ENCODE measurements around the gene KIF13A. TPM values are rescaled to one million over a fixed set of nuclear protein-coding genes. Genes with fewer than 3 reads are reported as not detected.

Gene KIF13A
- total and polyA plus RNA-seq, 9 of the 15 experiments (the other 6 are each of a cell fraction or from before 2014, with no cell fraction given), result 3.6 to 44.3 (median 29.7) TPM

- CTCF ChIA-PET (ENCODE audit: low intra/inter-chr PET ratio), result no interaction called here
- peak; percentile 94 for TF ChIP-seq ZNF592 (IDR thresholded peaks at IDR 0.05)
- no peak for TF ChIP-seq FUS (optimal IDR thresholded peaks at IDR 0.05; ENCODE audit: low read depth, low read length)
- 0 out of 2 replicates have a peak, but pooled peaks have one; percentile 34 for TF ChIP-seq ZNF134 (CRISPR knock-in tag; conservative IDR thresholded peaks at IDR 0.05)
- TF ChIP-seq RBM15 (IDR thresholded peaks at IDR 0.05; ENCODE audit: insufficient read depth, low read length), result no peak
- TF ChIP-seq UBTF (IDR thresholded peaks at IDR 0.05; ENCODE audit: borderline replicate concordance in 1 of 2, low read depth in 2 of 2, low read length in 2 of 2), result no peak
- no peak for TF ChIP-seq POLR2AphosphoS5 (IDR thresholded peaks at IDR 0.05; ENCODE audit: control insufficient read depth, insufficient read depth, low read depth, low read length)
- no peak for TF ChIP-seq MCM7 (IDR thresholded peaks at IDR 0.05)
- TF ChIP-seq NR2C1 (IDR thresholded peaks at IDR 0.05), result no peak
- peak; percentile 55; the same call in 1 of the 2 replicates for TF ChIP-seq NR2C1 (tag; IDR thresholded peaks at IDR 0.05)
- TF ChIP-seq THRA (IDR thresholded peaks at IDR 0.05), result no peak
- TF ChIP-seq BRD9 (IDR thresholded peaks at IDR 0.05; ENCODE audit: low read depth, partially characterized antibody), result peak; percentile 10
- no peak for TF ChIP-seq KAT8 (IDR thresholded peaks at IDR 0.05; ENCODE audit: low read depth)
- TF ChIP-seq ZFX (CRISPR knock-in tag; IDR thresholded peaks at IDR 0.05), result no peak
Measured at GRCh38 chr6:17842934-17843821, 144.3 kb downstream of the KIF13A start.

More at GRCh38 chr6:17842934-17843821, 144.3 kb downstream of the KIF13A start:
- H3K27ac ChIP-seq (ENCODE audit: extremely low read depth, low read depth, low read length), result peak overlapping the region; percentile 60
- H3K79me2 ChIP-seq (ENCODE audit: control insufficient read depth, insufficient read depth, low read length), result peaks cover 5% of the 10 kb centered on the region; the same call in 1 of the 3 replicates
- H3K9me1 ChIP-seq (ENCODE audit: control insufficient read depth, insufficient read depth, low read length), result no peaks in the 10 kb centered on the region
- H3K9ac ChIP-seq (ENCODE audit: insufficient read depth in 1 of 2, low read depth in 2 of 2, low read length in 2 of 2), result peak overlapping the region; percentile 11 to 55; a peak in 2 of 4 replicates
- H4K20me1 ChIP-seq (replicated peaks; ENCODE audit: control insufficient read depth, insufficient read depth, low read length), result no peaks in the 10 kb centered on the region
- H3K9me3 ChIP-seq (replicated peaks; ENCODE audit: control insufficient read depth, insufficient read depth, low read depth, low read length), result no peaks in the 10 kb centered on the region
- FAIRE-seq (peak; percentile 96), DNase-seq (ENCODE audit: extremely low read depth in 1 of 4, low spot score in 3 of 4) (peak; percentile 33 to 85 (median 58)), ATAC-seq (peak; percentile 79)
- H3K36me3 ChIP-seq (ENCODE audit: control insufficient read depth, insufficient read depth, low read length), result peaks cover 24% of the 10 kb centered on the region; the same call in 1 of the 3 replicates
- no TSS peak for BruUV-seq (replicated peaks)
- H3K4me3 ChIP-seq, result no peak overlapping the region
- 5% methylated on average over 8 of the region's 8 CpGs for WGBS (ENCODE audit: insufficient coverage, low coverage, missing lambda C conversion rate)
- intact Hi-C loops (cut with micrococcal nuclease) (loop anchor here (2.0 to 5.0 kb wide), 4 partner anchors 64 to 309 kb away; partner anchors contain the start of gene KIF13A), in situ Hi-C loops (cut with MboI) (no loop called here)
- H2AFZ ChIP-seq (ENCODE audit: low read depth, low read length), result peak overlapping the region; percentile 41
- POLR2A ChIA-PET, result interaction anchor here (0.6 to 2.3 kb wide), 11 partner anchors 9 to 142 kb away, joined by 3 to 21 read pairs (median 3); no protein-coding TSS in a partner anchor
- H3K27me3 ChIP-seq (ENCODE audit: control insufficient read depth in 2 of 2, insufficient read depth in 2 of 2, low read length in 2 of 2), result no peaks in the 10 kb centered on the region
- H3K4me2 ChIP-seq (ENCODE audit: insufficient read depth, low read length), result peak overlapping the region; percentile 63
- peaks cover 14 to 47% of the 10 kb centered on the region in 2 experiments for H3K4me1 ChIP-seq (replicated peaks in 1 of 2; ENCODE audit: control insufficient read depth in 2 of 2, insufficient read depth in 2 of 2, low read length in 2 of 2)
